Temporal lobe (tissue), 2 donors: ENCODE data around the gene SMARCA4. TPM values are rescaled to one million over a fixed set of nuclear protein-coding genes. Genes with fewer than 3 reads are reported as not detected.

ENCODE experiments used
- small RNA-seq: library from RNA; depleted of rRNA; stranded (forward); fragments of <200 nt; gene quantifications from one replicate; pipeline ENCODE3, GENCODE V24; 2014; ENCODE audit warnings: low replicate concordance
- total RNA-seq: library from RNA; depleted of rRNA; stranded (reverse); fragments of >200 nt; gene quantifications from one replicate; pipeline ENCODE4 v1.2.3, GENCODE V29; 2014

The SMARCA4 gene
- total RNA-seq, 1 donor from 2014 or later: 88.8 TPM

Small RNAs within 50 kb of the gene (small RNA-seq; reads per million reads assigned to genes)
- gene RF02271 (not detected), gene RN7SL192P (0.13 reads per million)

Other genes starting within 250 kb of the SMARCA4 start
- 32.5 TPM for gene DNM2, start 243.0 kb upstream of the SMARCA4 start, total RNA-seq
- gene TMED1, start 124.8 kb upstream of the SMARCA4 start, total RNA-seq: 8.1 TPM
- gene C19orf38, start 112.6 kb upstream of the SMARCA4 start, total RNA-seq: not detected
- 17.9 TPM for gene CARM1, start 89.5 kb upstream of the SMARCA4 start, total RNA-seq
- gene YIPF2, start 32.4 kb upstream of the SMARCA4 start, total RNA-seq: 17.9 TPM
- gene TIMM29, start 32.2 kb upstream of the SMARCA4 start, total RNA-seq: 23.8 TPM
- 18.9 TPM for gene LDLR, start 128.4 kb downstream of the SMARCA4 start, total RNA-seq
- 2.7 TPM for gene SPC24, start 194.8 kb downstream of the SMARCA4 start, total RNA-seq
- gene KANK2, start 236.5 kb downstream of the SMARCA4 start, total RNA-seq: 9.3 TPM